K562 (cell line): ENCODE measurements around the gene TGFB1I1. TPM values are rescaled to one million over a fixed set of nuclear protein-coding genes. Genes with fewer than 3 reads are reported as not detected.

Experiments used
- ARID3B ChIP-seq: fragments of 250-450 bp; sonication (Bioruptor Pico); IDR thresholded peaks from 2 replicates; pipeline ENCODE4 v1.4.0; 2020; ENCODE audit warnings: borderline replicate concordance
- CHD7 ChIP-seq: fragments of 200-600 bp; sonication (generic); IDR thresholded peaks from one replicate; pipeline ENCODE4 v1.6.1; 2012; ENCODE audit warnings: mild to moderate bottlenecking, low read depth, low read length, inconsistent platforms
- DPF2 ChIP-seq: fragments of 450-650 bp; IDR thresholded peaks from 2 replicates; pipeline ENCODE4 v1.6.1; 2016
- JUND ChIP-seq, 2 experiments: IDR thresholded peaks; 2 replicates in 1 of 2; 3 replicates in 1 of 2; pipeline ENCODE4 v1.6.1; 2011; ENCODE audit warnings: borderline replicate concordance in 2 of 2, low read depth in 2 of 2, low read length in 2 of 2, improper control_type of control experiment in 1 of 2, missing biosample characterization in 1 of 2, missing genetic modification characterization in 1 of 2, missing genetic modification reagents in 1 of 2
- MEIS2 ChIP-seq: fragments of 450-650 bp; IDR thresholded peaks from 2 replicates; pipeline ENCODE4 v1.6.1; 2014; ENCODE audit warnings: mild to moderate bottlenecking; ENCODE audit not compliant: partially characterized antibody
- PBX2 ChIP-seq, 2 experiments: IDR thresholded peaks in 1 of 2; conservative IDR thresholded peaks in 1 of 2; 2 replicates each; pipeline ENCODE4 v1.6.1; 2016; ENCODE audit warnings: low read depth in 2 of 2, mild to moderate bottlenecking in 1 of 2, missing compliant biosample characterization in 1 of 2, missing genetic modification characterization in 1 of 2, moderate library complexity in 1 of 2
- POLR2AphosphoS2 ChIP-seq: IDR thresholded peaks from 2 replicates; pipeline ENCODE4 v1.6.1; 2012; ENCODE audit warnings: low read length, improper control_type of control experiment
- SMAD4 ChIP-seq: fragments of 250-450 bp; sonication (Bioruptor Pico); conservative IDR thresholded peaks from 2 replicates; pipeline ENCODE4 v1.8.0; 2021; ENCODE audit warnings: inconsistent platforms, mild to moderate bottlenecking, moderate library complexity
- ZZZ3 ChIP-seq: fragments of 450-650 bp; IDR thresholded peaks from 2 replicates; pipeline ENCODE4 v1.6.1; 2016; ENCODE audit warnings: antibody characterized with exemption, mild to moderate bottlenecking, moderate library complexity
- polyA plus RNA-seq, 8 experiments: library from polyadenylated mRNA; depleted of rRNA in 4 of 8; stranded (reverse) in 5 of 8; unstranded in 3 of 8; fragments of >200 nt; fragmentation: Nextera tagmentation in 2 of 8; fragmentation: Illumina TruSeq in 1 of 8; extraction: Ambion mirVana in 2 of 8; extraction: Trizol in 1 of 8; gene quantifications; 2 replicates each; pipeline versions ENCODE4 v1.2.1 to v1.2.3, GENCODE V29; 2011 to 2014; ENCODE audit warnings: inconsistent platforms in 1 of 8, missing spikeins in 1 of 8
- total RNA-seq, 7 experiments: library from RNA; depleted of rRNA in 6 of 7; stranded (reverse); fragments of >200 nt in 6 of 7; fragmentation: Illumina TruSeq in 2 of 7; extraction: Trizol in 2 of 7; gene quantifications; 2 replicates each; pipeline versions ENCODE4 v1.2.1 to v1.2.3, GENCODE V29; 2011 to 2021; ENCODE audit warnings: low replicate concordance in 1 of 7

TGFB1I1 gene
- total and polyA plus RNA-seq, 9 of the 15 experiments (the other 6 are each of a cell fraction or from before 2014, with no cell fraction given): 0.04 to 0.91 (median 0.19) TPM

GRCh38 chr16:31452631-31453106 is 19.3 kb upstream of the TGFB1I1 start (continued):
- TF ChIP-seq ARID3B (CRISPR knock-in tag) (no peak), CHD7 (no peak), PBX2 (CRISPR knock-in tag; IDR thresholded peaks at IDR 0.05; ENCODE audit: low read depth) (no peak), PBX2 (tag; conservative IDR thresholded peaks at IDR 0.05; ENCODE audit: low read depth) (0 out of 2 replicates have a peak, but pooled peaks have one; percentile 37), MEIS2 (peak; percentile 25), POLR2AphosphoS2 (0 out of 2 replicates have a peak, but pooled peaks have one; percentile 5), DPF2 (peak; percentile 50), ZZZ3 (no peak), JUND (IDR thresholded peaks at IDR 0.05; ENCODE audit: borderline replicate concordance, low read depth, low read length) (peak; percentile 46; the same call in 1 of the 2 replicates), JUND (tag; IDR thresholded peaks at IDR 0.05; ENCODE audit: borderline replicate concordance, low read depth, low read length) (no peak), SMAD4 (CRISPR knock-in tag) (no peak)
